Heart right ventricle (tissue), 16 donors: ENCODE measurements around the gene TRERF1. TPM values are rescaled to one million over a fixed set of nuclear protein-coding genes. Genes with fewer than 3 reads are reported as not detected.
A peak's percentile ranks its signal among the peaks of the same experiment; 100 is the strongest.

Experiments used
- ATAC-seq, 8 donors: fragments of 200-7000 bp; cut with Tn5 transposase; one replicate each; pipeline ENCODE4 v1.9.1; 2020; ENCODE audit warnings: mild to moderate bottlenecking in 8 of 8, moderate library complexity in 8 of 8, moderate number of reproducible peaks in 1 of 8
- DNase-seq, 2 donors: peaks; one replicate each; pipeline ENCODE4 v3.0.0-alpha.2; 2020
- H3K27ac ChIP-seq, 10 donors: fragments of 200-600 bp; sonication (generic) in 2 of 10; one replicate each; pipeline versions ENCODE4 v1.5.0 to v1.8.0; 2020 to 2022; ENCODE audit warnings: mild to moderate bottlenecking in 3 of 10
- H3K27me3 ChIP-seq, 7 donors: fragments of 200-600 bp; one replicate each; pipeline ENCODE4 v1.8.0; 2021 to 2022; ENCODE audit warnings: mild to moderate bottlenecking in 2 of 7
- H3K36me3 ChIP-seq, 9 donors: fragments of 200-600 bp; sonication (generic) in 1 of 9; one replicate each; pipeline versions ENCODE4 v1.5.0 to v1.8.0; 2020 to 2022; ENCODE audit warnings: mild to moderate bottlenecking in 2 of 9
- H3K4me1 ChIP-seq, 9 donors: fragments of 200-600 bp; sonication (generic) in 1 of 9; one replicate each; pipeline versions ENCODE4 v1.5.0 to v1.8.0; 2020 to 2022; ENCODE audit warnings: mild to moderate bottlenecking in 4 of 9
- H3K4me3 ChIP-seq, 10 donors: fragments of 200-600 bp; sonication (generic) in 2 of 10; one replicate each; pipeline versions ENCODE4 v1.5.0 to v1.8.0; 2020 to 2022; ENCODE audit warnings: mild to moderate bottlenecking in 7 of 10, moderate library complexity in 2 of 10
- H3K9me3 ChIP-seq, 11 donors: fragments of 200-600 bp in 10 of 11; sonication (generic) in 2 of 11; one replicate each; pipeline versions ENCODE4 v1.5.0 to v1.8.0; 2013 to 2022; ENCODE audit warnings: mild to moderate bottlenecking in 2 of 11, control low read depth in 1 of 11, moderate library complexity in 1 of 11
- WGBS, 2 donors: extraction: QIAGEN DNeasy Blood & Tissue Kit; methylation state at CpG; one replicate each; pipeline ENCODE4 v1.1.7; 2013; ENCODE audit warnings: inconsistent platforms in 1 of 2; 5-methylcytosine and 5-hydroxymethylcytosine counted together
- intact Hi-C, 10 donors: fragments of 100-400 bp; cut with DNase I; formaldehyde crosslinking; loops; one replicate each; pipeline versions ENCODE4 v1.11.1 to v1.14.2; 2022
- polyA plus RNA-seq, 2 donors: library from polyadenylated mRNA; stranded (reverse); fragments of 200-250 nt; gene quantifications; one replicate each; pipeline ENCODE4 v1.2.3, GENCODE V29; 2013
- total RNA-seq, 10 donors: library from RNA; stranded (reverse); fragmentation: NEBNext Ultra II Directional in 3 of 10; extraction: Animal tissue kit (Norgen Biotek cat#: 25700) in 3 of 10; gene quantifications; one replicate each; pipeline versions ENCODE4 v1.2.1 to v1.2.4, GENCODE V29; 2021 to 2023
- TF ChIP-seq, protein P1 (sequence below), 9 donors: fragments of 200-600 bp; sonication (generic) in 2 of 9; IDR thresholded peaks; one replicate each; pipeline versions ENCODE4 v1.5.0 to v1.8.0; 2021 to 2022; ENCODE audit warnings: antibody characterized with exemption in 9 of 9, mild to moderate bottlenecking in 5 of 9, moderate library complexity in 1 of 9
- donor health status: Arrhythmogenic right ventricular cardiomyopathy.
- donor health status: ischemic (EF 13 %, LVEDD 7.1; RV severe dilation, severe dysfunction).
- donor health status: healthy with polysubstance abuse.
- donor health status: DM: no; HTN: yes; CAD: no.
- donor health status: DM: no; HTN: no; CAD: no.
- donor health status: ischemic (EF 25% LVEDD 6.9; RV normal size, moderate dysfunction).
- donor health status: ischemic (EF 25% LVEDD 5.7; RV mildly dilated, moderate dysfunction).
- donor health status: healthy.
- donor health status: DM: yes; HTN: yes; CAD: no.
- donor health status: Ischemic cardiomyopathy.
- donor health status: ischemic (EF 35%, LVEDD 5.7; RV mildly dilated, moderate dysfunction).
- donor health status: nonischemic (EF 11% LVEDD 7.7; RV severe dilation, severe dysfunction).
- donor health status: DM: yes; HTN: yes; CAD: no.
- donor health status: PGD.
- donor health status: ischemic (EF 29% LVEDD 5.4; RV normal size, mild dysfunction).
- donor health status: nonischemic (EF 23%, LVEDD 6.1; RV moderate dilation, normal function).

TRERF1 gene
- total and polyA plus RNA-seq, 12 donors, result 0.75 to 2.8 (median 1.6) TPM

DNA sequence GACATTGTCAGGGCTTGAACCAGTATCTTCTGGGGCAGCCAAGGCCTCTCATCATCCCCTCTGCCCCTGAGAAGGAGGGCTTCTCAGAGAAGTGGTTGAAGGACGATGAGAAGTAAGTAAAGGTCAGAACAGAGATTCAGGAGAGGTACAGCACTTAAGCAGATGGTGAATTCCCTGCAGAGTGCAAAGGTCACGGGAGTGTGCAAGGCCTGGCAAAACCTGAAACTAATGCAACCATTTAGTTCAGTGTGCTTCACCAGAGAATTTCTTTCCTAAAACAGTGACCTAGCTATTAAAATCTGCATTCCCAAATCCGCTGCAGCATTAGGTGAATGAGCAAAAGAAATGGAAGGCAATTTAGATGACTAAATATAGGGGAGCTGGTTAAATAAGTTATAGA is 58.4 kb downstream of the TRERF1 start:
- TF ChIP-seq, protein P1, sequence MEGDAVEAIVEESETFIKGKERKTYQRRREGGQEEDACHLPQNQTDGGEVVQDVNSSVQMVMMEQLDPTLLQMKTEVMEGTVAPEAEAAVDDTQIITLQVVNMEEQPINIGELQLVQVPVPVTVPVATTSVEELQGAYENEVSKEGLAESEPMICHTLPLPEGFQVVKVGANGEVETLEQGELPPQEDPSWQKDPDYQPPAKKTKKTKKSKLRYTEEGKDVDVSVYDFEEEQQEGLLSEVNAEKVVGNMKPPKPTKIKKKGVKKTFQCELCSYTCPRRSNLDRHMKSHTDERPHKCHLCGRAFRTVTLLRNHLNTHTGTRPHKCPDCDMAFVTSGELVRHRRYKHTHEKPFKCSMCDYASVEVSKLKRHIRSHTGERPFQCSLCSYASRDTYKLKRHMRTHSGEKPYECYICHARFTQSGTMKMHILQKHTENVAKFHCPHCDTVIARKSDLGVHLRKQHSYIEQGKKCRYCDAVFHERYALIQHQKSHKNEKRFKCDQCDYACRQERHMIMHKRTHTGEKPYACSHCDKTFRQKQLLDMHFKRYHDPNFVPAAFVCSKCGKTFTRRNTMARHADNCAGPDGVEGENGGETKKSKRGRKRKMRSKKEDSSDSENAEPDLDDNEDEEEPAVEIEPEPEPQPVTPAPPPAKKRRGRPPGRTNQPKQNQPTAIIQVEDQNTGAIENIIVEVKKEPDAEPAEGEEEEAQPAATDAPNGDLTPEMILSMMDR (IDR thresholded peaks at IDR 0.05), result no peak
- no peak for DNase-seq
- Histone ChIP-seq H3K36me3 (no peaks in the 10 kb centered on the region), H3K4me3 (no peak overlapping the region), H3K4me1 (peaks cover 0 to 48% (median 0%) of the 10 kb centered on the region in 9 donors), H3K9me3 (no peaks in the 10 kb centered on the region), H3K27me3 (no peaks in the 10 kb centered on the region), H3K27ac (no peak overlapping the region)
- WGBS, 2 donors, result 82 to 89% methylated on average over 3 of the region's 3 CpGs
- intact Hi-C loops, result no loop called here
- no peak for ATAC-seq

DNA sequence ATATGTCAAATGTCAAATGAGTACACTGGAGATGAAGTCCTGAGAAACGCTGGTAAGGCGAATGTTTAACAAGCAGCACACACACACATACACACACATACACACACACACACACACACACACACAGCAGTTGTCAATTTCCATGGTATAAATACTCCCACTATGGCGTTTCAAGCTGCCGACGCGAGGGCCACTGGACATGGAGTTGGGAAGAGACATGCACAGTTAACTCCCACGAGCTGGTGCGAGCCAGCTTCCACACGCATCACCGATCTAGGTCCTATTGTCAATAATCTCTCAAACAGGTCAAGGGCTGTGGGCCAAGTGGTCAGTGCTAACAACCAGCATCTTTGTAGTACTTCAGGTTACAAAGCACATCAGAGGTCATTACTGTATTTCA is 58.9 kb downstream of the TRERF1 start:
- H3K4me3 ChIP-seq, result no peak overlapping the region
- TF ChIP-seq, protein P1 (IDR thresholded peaks at IDR 0.05), result no peak
- DNase-seq (no peak), ATAC-seq (no peak)
- H3K27ac ChIP-seq, result no peak overlapping the region
- WGBS, 2 donors, result 89 to 92% methylated on average over 10 of the region's 10 CpGs
- no peaks in the 10 kb centered on the region for H3K27me3 ChIP-seq
- intact Hi-C loops, result no loop called here
- H3K9me3 ChIP-seq, result no peaks in the 10 kb centered on the region
- peaks cover 0 to 53% (median 0%) of the 10 kb centered on the region in 9 donors for H3K4me1 ChIP-seq
- H3K36me3 ChIP-seq, result no peaks in the 10 kb centered on the region

DNA sequence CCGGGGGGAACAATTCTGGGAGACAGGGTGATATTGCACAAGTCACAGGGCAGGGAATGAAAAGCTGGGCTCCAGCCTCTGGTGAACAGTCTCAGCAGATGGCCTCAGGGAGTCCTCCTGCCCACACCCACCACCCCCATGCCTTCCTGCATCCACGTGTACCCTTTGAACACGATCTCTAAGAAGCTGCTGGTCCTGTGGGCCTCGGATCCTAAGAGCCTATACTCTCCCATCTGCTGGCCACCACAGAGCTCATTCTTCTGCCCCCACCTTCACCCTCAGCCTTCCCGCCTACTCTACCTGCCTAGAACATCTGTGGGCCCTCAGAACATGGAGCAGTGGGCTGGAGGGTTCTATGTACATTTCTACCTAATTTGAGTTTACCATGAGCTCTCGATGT is 60.3 kb downstream of the TRERF1 start:
- Histone ChIP-seq H3K36me3 (no peaks in the 10 kb centered on the region), H3K27me3 (no peaks in the 10 kb centered on the region), H3K9me3 (no peaks in the 10 kb centered on the region), H3K4me1 (peaks cover 0 to 67% (median 0%) of the 10 kb centered on the region in 9 donors), H3K27ac (peak overlapping the region in 1 of 10 donors; percentile 85), H3K4me3 (no peak overlapping the region)
- no peak for ATAC-seq
- intact Hi-C loops, result no loop called here
- 92 to 94% methylated on average over 6 of the region's 6 CpGs for WGBS, 2 donors
- DNase-seq, result no peak
- TF ChIP-seq, protein P1 (IDR thresholded peaks at IDR 0.05), result no peak

DNA sequence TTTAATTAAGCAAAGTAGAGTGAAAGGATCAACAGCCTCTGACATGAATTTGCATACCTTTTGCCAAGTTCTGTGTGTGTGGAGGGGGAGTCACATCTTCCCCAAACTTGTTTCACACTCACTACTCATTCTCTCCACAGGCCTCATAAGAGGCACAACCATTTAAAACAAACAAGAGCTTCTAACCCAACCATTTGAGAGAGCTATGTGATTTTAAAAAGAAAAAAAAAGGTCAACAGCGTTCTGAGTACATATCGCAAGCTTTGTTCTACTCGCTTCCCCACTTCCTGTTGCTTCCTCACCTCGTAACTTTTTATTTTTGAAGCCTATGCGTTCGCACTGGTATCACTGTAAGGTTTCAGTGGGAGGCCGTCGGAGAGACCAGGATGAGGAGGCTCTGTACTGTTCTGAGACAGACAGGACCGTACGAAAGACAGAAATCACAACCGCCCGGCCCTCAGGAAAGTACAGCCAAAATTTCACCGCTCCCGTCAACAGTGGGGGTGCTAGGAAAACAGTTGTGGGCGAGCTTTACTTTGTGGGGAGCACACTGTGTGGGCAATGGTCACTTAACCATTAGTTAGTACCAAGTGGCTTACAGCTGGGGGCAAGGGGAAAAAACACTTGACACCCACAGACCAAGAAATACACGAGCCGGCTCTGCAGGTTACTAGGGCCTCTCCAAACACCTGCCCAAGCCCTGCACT is 61.3 kb downstream of the TRERF1 start:
- H3K9me3 ChIP-seq, result no peaks in the 10 kb centered on the region
- no peaks in the 10 kb centered on the region for H3K36me3 ChIP-seq
- peaks cover 0 to 73% (median 0%) of the 10 kb centered on the region in 9 donors for H3K4me1 ChIP-seq
- H3K27me3 ChIP-seq, result no peaks in the 10 kb centered on the region
- ATAC-seq, result peak in 1 of 8 donors; percentile 58
- TF ChIP-seq, protein P1 (IDR thresholded peaks at IDR 0.05), result no peak
- intact Hi-C loops, result no loop called here
- DNase-seq, result no peak
- WGBS, 2 donors, result 86% methylated on average over 17 of the region's 17 CpGs
- H3K4me3 ChIP-seq, result no peak overlapping the region
- H3K27ac ChIP-seq, result peak overlapping the region in 1 of 10 donors; percentile 85
